ENCODE measurements around the gene MAP2. TPM values are rescaled to one million over a fixed set of nuclear protein-coding genes. Genes with fewer than 3 reads are reported as not detected.

Gene MAP2
- total RNA-seq, 1 experiment from 2014 or later, result 0.21 TPM

- no peaks in the 10 kb centered on the region for H3K27me3 ChIP-seq (replicated peaks)
- no peak overlapping the region for H3K4me3 ChIP-seq
- no peaks in the 10 kb centered on the region for H3K9me3 ChIP-seq (replicated peaks)
- H3K27ac ChIP-seq, result no peak overlapping the region
- H3K36me3 ChIP-seq, result no peaks in the 10 kb centered on the region
- H3K4me1 ChIP-seq (replicated peaks), result no peaks in the 10 kb centered on the region; the same call in 1 of the 2 replicates
- DNase-seq (ENCODE audit: low read depth in 1 of 2, low spot score in 2 of 2), result no peak
Measured at GRCh38 chr2:209614690-209615369, 191.0 kb downstream of the MAP2 start.

- Histone ChIP-seq H3K4me3 (no peak overlapping the region), H3K27ac (no peak overlapping the region), H3K27me3 (replicated peaks) (peaks cover 4% of the 10 kb centered on the region), H3K36me3 (no peaks in the 10 kb centered on the region), H3K9me3 (replicated peaks) (no peaks in the 10 kb centered on the region), H3K4me1 (replicated peaks) (no peaks in the 10 kb centered on the region)
- no peak for DNase-seq (ENCODE audit: low read depth in 1 of 2, low spot score in 2 of 2)
Measured at GRCh38 chr2:209619782-209620181, 195.9 kb downstream of the MAP2 start.

- Histone ChIP-seq H3K27ac (no peak overlapping the region), H3K4me1 (replicated peaks) (peaks cover 2% of the 10 kb centered on the region), H3K4me3 (no peak overlapping the region), H3K9me3 (replicated peaks) (no peaks in the 10 kb centered on the region), H3K36me3 (no peaks in the 10 kb centered on the region), H3K27me3 (replicated peaks) (peaks cover 4% of the 10 kb centered on the region)
- no peak for DNase-seq (ENCODE audit: low read depth in 1 of 2, low spot score in 2 of 2)
Measured at GRCh38 chr2:209624192-209624938, 200.5 kb downstream of the MAP2 start.

GRCh38 chr2:209629597-209629996, 205.8 kb downstream of the MAP2 start:
- Histone ChIP-seq H3K4me3 (no peak overlapping the region), H3K36me3 (no peaks in the 10 kb centered on the region), H3K27me3 (replicated peaks) (0 out of 2 replicates have a peak, but pooled peaks cover 3% of the 10 kb centered on the region), H3K4me1 (replicated peaks) (peaks cover 9% of the 10 kb centered on the region), H3K27ac (no peak overlapping the region), H3K9me3 (replicated peaks) (no peaks in the 10 kb centered on the region)
- DNase-seq (ENCODE audit: low read depth in 1 of 2, low spot score in 2 of 2), result peak in 1 of 2 experiments; percentile 45

- Histone ChIP-seq H3K4me3 (no peak overlapping the region), H3K9me3 (replicated peaks) (no peaks in the 10 kb centered on the region), H3K4me1 (replicated peaks) (peaks cover 19% of the 10 kb centered on the region), H3K27ac (no peak overlapping the region), H3K36me3 (no peaks in the 10 kb centered on the region), H3K27me3 (replicated peaks) (0 out of 2 replicates have a peak, but pooled peaks cover 3% of the 10 kb centered on the region)
- DNase-seq (ENCODE audit: low read depth in 1 of 2, low spot score in 2 of 2), result no peak
Measured at GRCh38 chr2:209633911-209634310, 210.1 kb downstream of the MAP2 start.

GRCh38 chr2:209636076-209636475, 212.2 kb downstream of the MAP2 start:
- DNase-seq (ENCODE audit: low read depth in 1 of 2, low spot score in 2 of 2), result no peak
- H3K4me3 ChIP-seq, result no peak overlapping the region
- H3K9me3 ChIP-seq (replicated peaks), result no peaks in the 10 kb centered on the region
- no peaks in the 10 kb centered on the region for H3K36me3 ChIP-seq
- H3K27ac ChIP-seq, result no peak overlapping the region
- H3K27me3 ChIP-seq (replicated peaks), result 0 out of 2 replicates have a peak, but pooled peaks cover 1% of the 10 kb centered on the region
- peaks cover 10% of the 10 kb centered on the region for H3K4me1 ChIP-seq (replicated peaks)

GRCh38 chr2:209637293-209637692, 213.4 kb downstream of the MAP2 start:
- DNase-seq (ENCODE audit: low read depth in 1 of 2, low spot score in 2 of 2), result no peak
- Histone ChIP-seq H3K4me3 (no peak overlapping the region), H3K27ac (no peak overlapping the region), H3K36me3 (no peaks in the 10 kb centered on the region), H3K9me3 (replicated peaks) (no peaks in the 10 kb centered on the region), H3K4me1 (replicated peaks) (peaks cover 10% of the 10 kb centered on the region), H3K27me3 (replicated peaks) (no peaks in the 10 kb centered on the region)

GRCh38 chr2:209638346-209638745, 214.5 kb downstream of the MAP2 start:
- H3K9me3 ChIP-seq (replicated peaks), result no peaks in the 10 kb centered on the region
- no peaks in the 10 kb centered on the region for H3K27me3 ChIP-seq (replicated peaks)
- no peak overlapping the region for H3K27ac ChIP-seq
- no peaks in the 10 kb centered on the region for H3K36me3 ChIP-seq
- H3K4me3 ChIP-seq, result no peak overlapping the region
- peak in 1 of 2 experiments; percentile 52 for DNase-seq (ENCODE audit: low read depth in 1 of 2, low spot score in 2 of 2)
- H3K4me1 ChIP-seq (replicated peaks), result peaks cover 16% of the 10 kb centered on the region

GRCh38 chr2:209640358-209640757, 216.5 kb downstream of the MAP2 start:
- H3K4me3 ChIP-seq, result no peak overlapping the region
- H3K4me1 ChIP-seq (replicated peaks), result peaks cover 16% of the 10 kb centered on the region
- no peak for DNase-seq (ENCODE audit: low read depth in 1 of 2, low spot score in 2 of 2)
- no peaks in the 10 kb centered on the region for H3K27me3 ChIP-seq (replicated peaks)
- no peak overlapping the region for H3K27ac ChIP-seq
- H3K9me3 ChIP-seq (replicated peaks), result no peaks in the 10 kb centered on the region
- H3K36me3 ChIP-seq, result no peaks in the 10 kb centered on the region

GRCh38 chr2:209642146-209642820, 218.4 kb downstream of the MAP2 start:
- no peak overlapping the region for H3K27ac ChIP-seq
- no peaks in the 10 kb centered on the region for H3K27me3 ChIP-seq (replicated peaks)
- no peaks in the 10 kb centered on the region for H3K36me3 ChIP-seq
- peak in 1 of 2 experiments; percentile 15 for DNase-seq (ENCODE audit: low read depth in 1 of 2, low spot score in 2 of 2)
- H3K4me1 ChIP-seq (replicated peaks), result peaks cover 16% of the 10 kb centered on the region
- H3K9me3 ChIP-seq (replicated peaks), result no peaks in the 10 kb centered on the region
- H3K4me3 ChIP-seq, result no peak overlapping the region

GRCh38 chr2:209644842-209645241, 221.0 kb downstream of the MAP2 start:
- H3K36me3 ChIP-seq, result no peaks in the 10 kb centered on the region
- H3K4me1 ChIP-seq (replicated peaks), result peaks cover 9% of the 10 kb centered on the region
- H3K27me3 ChIP-seq (replicated peaks), result no peaks in the 10 kb centered on the region
- no peak overlapping the region for H3K4me3 ChIP-seq
- no peak overlapping the region for H3K27ac ChIP-seq
- H3K9me3 ChIP-seq (replicated peaks), result no peaks in the 10 kb centered on the region
- no peak for DNase-seq (ENCODE audit: low read depth in 1 of 2, low spot score in 2 of 2)

- Histone ChIP-seq H3K36me3 (no peaks in the 10 kb centered on the region), H3K27ac (peak overlapping the region; percentile 26; the same call in 1 of the 2 replicates), H3K4me3 (no peak overlapping the region), H3K9me3 (replicated peaks) (no peaks in the 10 kb centered on the region), H3K27me3 (replicated peaks) (no peaks in the 10 kb centered on the region), H3K4me1 (replicated peaks) (0 out of 2 replicates have a peak, but pooled peaks cover 3% of the 10 kb centered on the region)
- DNase-seq (ENCODE audit: low read depth in 1 of 2, low spot score in 2 of 2), result peak; percentile 53 to 67
Measured at GRCh38 chr2:209648714-209649113, 224.9 kb downstream of the MAP2 start.

- Histone ChIP-seq H3K9me3 (replicated peaks) (no peaks in the 10 kb centered on the region), H3K4me3 (no peak overlapping the region), H3K36me3 (no peaks in the 10 kb centered on the region), H3K27ac (no peak overlapping the region), H3K27me3 (replicated peaks) (no peaks in the 10 kb centered on the region; the same call in 1 of the 2 replicates), H3K4me1 (replicated peaks) (0 out of 2 replicates have a peak, but pooled peaks cover 3% of the 10 kb centered on the region)
- DNase-seq (ENCODE audit: low read depth in 1 of 2, low spot score in 2 of 2), result no peak
Measured at GRCh38 chr2:209653134-209653533, 229.3 kb downstream of the MAP2 start.
